22Rv1 (cell line): ENCODE data around the gene SRD5A3.
A peak's percentile ranks its signal among the peaks of the same experiment; 100 is the strongest.
"Not testable (repeated sequence)": the region's sequence is repeated elsewhere in the genome, so short reads cannot be mapped to it uniquely, and the experiment has no call there.

ENCODE experiments used
- H3K27ac ChIP-seq: fragments of 450-650 bp; 2 replicates; pipeline ENCODE4 v1.5.1; 2017
- ZFX ChIP-seq: fragments of 450-650 bp; IDR thresholded peaks from 2 replicates; pipeline ENCODE4 v1.6.1; 2017; ENCODE audit warnings: antibody characterized with exemption, borderline replicate concordance
- TF ChIP-seq, protein P1 (sequence below): fragments of 450-650 bp; IDR thresholded peaks from 2 replicates; pipeline ENCODE4 v1.5.1; 2017; ENCODE audit warnings: mild to moderate bottlenecking

Gene SRD5A3

DNA sequence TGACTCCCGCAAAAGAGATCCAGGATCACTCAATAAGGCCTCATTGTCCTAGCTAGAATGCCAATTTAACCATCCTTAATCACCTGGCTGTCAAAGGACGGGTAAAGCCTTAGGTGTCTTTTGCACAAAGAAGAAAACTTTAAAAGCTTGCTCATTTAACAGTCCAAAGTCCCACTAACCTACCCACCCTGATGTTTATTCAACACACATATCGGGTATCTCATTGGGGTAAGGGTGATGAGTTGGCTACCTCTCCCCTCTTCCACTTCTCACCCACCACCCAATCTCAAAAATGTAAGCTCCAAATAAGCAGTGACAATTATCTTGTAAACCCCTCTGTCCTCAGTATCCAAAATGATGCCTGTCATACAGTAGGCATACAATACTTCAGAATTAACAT is 988 bp upstream of the SRD5A3 start:
- TF ChIP-seq ZFX = no peak
- H3K27ac ChIP-seq = no peak overlapping the region

DNA sequence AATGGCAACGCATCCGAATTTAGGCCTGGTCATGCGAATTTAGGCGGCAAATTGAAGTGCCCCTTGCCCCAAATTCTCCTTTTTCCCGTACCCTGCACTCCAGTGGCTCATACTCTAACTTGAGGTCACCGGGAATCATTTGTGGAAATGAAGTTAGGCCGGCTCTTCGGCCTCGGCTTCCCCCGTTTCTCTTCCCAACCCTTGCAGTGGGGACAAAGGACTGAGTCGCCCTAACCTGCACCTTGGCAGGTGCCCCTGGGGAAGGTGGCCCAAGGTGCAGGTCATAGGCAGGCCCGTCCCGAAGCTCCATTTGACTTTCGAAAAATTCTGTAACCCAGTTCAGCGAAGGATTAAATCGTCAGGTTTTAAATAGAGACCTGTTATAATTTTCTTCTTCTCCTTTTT is 811 bp downstream of the SRD5A3 start:
- TF ChIP-seq, protein P1, sequence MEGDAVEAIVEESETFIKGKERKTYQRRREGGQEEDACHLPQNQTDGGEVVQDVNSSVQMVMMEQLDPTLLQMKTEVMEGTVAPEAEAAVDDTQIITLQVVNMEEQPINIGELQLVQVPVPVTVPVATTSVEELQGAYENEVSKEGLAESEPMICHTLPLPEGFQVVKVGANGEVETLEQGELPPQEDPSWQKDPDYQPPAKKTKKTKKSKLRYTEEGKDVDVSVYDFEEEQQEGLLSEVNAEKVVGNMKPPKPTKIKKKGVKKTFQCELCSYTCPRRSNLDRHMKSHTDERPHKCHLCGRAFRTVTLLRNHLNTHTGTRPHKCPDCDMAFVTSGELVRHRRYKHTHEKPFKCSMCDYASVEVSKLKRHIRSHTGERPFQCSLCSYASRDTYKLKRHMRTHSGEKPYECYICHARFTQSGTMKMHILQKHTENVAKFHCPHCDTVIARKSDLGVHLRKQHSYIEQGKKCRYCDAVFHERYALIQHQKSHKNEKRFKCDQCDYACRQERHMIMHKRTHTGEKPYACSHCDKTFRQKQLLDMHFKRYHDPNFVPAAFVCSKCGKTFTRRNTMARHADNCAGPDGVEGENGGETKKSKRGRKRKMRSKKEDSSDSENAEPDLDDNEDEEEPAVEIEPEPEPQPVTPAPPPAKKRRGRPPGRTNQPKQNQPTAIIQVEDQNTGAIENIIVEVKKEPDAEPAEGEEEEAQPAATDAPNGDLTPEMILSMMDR = no peak
- no peak for TF ChIP-seq ZFX
- peak overlapping the region; percentile 87 for H3K27ac ChIP-seq

DNA sequence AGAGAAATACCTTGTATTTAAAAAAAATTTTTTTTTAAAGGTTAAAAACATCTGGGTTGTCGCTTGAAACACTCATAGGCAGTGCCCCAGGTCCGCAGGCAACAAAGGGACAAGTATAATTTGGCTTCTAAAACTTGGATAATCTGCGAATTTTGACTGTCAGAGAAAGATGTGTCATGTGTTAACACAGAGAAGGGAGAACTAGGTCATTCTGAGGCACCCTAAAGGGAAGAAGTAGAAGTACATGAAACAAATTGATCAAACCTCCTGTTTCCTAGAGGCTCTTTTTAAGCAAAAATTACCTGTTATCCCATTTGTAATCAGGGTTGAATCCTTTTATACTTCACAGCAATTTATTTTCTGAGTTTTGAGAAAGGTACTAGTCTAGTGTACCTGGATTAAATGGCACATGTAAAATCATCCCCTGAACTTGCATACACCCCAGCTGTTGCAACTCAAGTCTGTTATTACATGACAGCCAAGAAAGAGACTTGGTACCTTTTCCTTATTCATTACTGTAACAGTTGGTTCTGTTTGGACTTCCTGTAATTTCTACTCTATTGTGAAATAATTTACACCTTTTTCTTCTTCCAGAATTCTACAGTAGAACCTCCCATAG is 1.7 kb downstream of the SRD5A3 start:
- no peak for TF ChIP-seq ZFX
- TF ChIP-seq, protein P1 = no peak
- peak overlapping the region; percentile 87 for H3K27ac ChIP-seq

DNA sequence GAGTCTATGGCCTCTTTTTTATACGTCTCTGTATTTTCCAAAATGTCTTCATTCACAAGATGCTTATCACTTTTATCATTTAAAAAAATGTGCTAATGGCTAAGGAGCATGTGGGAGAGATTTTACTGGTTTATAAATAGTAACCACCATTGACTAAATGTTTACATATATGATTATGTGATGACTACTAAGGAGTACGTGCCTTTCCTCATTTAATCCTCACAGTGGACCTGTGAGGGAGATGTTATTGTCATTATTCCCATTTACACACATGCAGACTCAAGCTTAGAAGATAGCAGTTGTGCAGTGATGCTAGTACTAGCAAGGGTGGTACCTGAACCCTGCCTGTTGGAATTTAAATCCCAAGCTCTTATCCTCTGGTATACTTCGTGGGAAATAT is 2.4 kb downstream of the SRD5A3 start:
- TF ChIP-seq, protein P1 = no peak
- no peak for TF ChIP-seq ZFX
- peak overlapping the region; percentile 87; the same call in 1 of the 2 replicates for H3K27ac ChIP-seq

DNA sequence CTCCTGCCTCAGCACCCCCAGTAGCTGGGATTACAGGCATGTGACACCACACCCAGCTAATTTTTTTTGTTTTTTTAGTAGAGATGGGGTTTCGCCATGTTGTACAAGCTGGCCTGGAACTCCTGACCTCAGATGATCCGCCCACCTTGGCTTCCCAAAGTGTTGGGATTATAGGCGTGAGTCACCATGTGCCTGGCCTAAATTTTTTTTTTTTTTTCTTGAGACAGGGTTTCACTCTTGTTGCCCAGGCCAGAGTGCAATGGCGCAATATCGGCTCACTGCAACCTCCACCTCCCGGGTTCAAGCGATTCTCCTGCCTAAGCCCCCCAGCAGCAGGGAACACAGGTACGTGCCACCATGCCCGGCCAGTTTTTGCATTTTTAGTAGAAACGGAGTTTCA is 4.8 kb downstream of the SRD5A3 start:
- H3K27ac ChIP-seq = not testable (repeated sequence)

DNA sequence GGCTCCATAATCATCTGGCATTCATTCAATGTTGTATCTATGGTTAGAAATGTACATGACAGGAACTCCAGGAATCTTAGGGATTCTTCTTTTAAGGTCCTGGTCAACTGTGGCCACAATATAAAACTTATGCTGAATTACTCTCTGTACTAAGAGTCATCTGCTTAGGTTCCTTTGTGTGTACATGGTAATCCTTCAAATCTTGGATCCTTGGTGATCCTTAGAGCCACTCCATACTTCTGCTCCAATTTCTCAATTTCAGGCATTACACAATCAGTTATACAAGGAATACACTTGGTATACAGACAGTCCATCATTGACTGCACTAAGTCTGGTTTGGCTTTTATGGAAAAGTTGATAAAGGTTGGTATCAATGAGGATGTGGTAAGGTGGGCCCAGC is 5.8 kb downstream of the SRD5A3 start:
- no peak for TF ChIP-seq ZFX
- TF ChIP-seq, protein P1 = no peak
- no peak overlapping the region for H3K27ac ChIP-seq

DNA sequence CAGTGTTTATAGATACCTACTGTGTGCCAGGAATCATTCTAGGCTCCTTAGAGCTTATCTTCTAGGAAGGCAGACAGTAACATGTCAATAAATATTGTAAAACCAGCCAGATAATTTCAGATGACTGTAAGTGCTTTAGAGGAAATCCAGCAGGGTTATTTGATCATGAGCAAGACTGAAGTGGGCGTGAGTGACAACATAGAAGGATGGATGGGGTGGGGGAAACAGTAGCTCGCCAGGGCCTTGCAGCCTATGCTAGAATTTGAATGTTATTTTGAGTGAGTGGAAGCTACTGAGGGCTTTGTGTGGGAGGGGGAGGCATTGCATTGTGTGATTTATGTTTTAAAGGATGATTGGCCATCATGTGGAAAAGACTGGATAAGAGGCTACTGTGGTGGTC is 6.7 kb downstream of the SRD5A3 start:
- H3K27ac ChIP-seq = no peak overlapping the region
- no peak for TF ChIP-seq ZFX
- TF ChIP-seq, protein P1 = no peak

DNA sequence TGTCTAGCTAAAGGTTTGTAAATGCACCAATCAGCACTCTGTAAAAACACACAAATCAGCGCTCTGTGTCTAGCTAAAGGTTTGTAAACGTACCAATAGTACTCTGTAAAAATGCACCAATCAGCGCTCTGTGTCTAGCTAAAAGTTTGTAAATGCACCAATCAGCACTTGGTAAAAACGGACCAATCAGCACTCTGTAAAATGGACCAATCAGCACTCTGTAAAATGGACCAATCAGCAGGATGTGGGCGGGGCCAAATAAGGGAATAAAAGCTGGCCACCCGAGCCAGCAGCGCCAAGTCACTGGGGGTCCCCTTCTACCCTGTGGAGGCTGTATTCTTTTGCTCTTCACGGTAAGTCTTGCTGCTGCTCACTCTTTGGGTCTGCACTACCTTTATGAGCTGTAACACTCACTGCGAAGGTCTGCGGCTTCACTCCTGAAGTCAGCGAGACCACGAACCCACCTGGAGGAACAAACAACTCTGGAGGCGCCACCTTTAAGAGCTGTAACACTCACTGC is 7.2 kb downstream of the SRD5A3 start:
- H3K27ac ChIP-seq = not testable (repeated sequence)

DNA sequence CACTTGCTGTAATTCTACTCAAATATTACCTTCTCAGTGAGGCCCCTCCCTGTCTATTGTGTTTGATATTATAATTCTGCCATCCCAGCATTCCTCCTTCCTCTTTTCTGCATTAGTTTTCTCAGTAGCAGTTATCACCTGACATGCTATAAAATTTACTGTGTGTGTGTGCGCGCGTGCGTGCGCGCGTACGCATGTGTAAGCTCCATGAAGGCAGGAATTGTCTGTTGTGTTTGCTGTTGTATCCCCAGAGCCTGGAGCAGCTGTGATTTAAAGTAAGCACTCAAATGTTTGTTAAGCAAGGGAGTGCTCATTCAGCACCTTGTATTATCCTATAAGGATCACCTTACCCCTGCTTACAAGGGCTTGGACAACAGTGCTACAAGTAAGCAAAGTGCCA is 8.6 kb downstream of the SRD5A3 start:
- H3K27ac ChIP-seq = no peak overlapping the region
- TF ChIP-seq, protein P1 = no peak
- no peak for TF ChIP-seq ZFX
